Nephron progenitor cell (in vitro differentiated cells): ENCODE data around the gene GPR142.

Experiments
- DNase-seq: peaks from one replicate; pipeline ENCODE4 v3.0.0; 2021
- H3K27ac Mint-ChIP-seq: 2 replicates; pipeline ENCODE4 v1.8.0; 2021; ENCODE audit warnings: mild to moderate bottlenecking, moderate library complexity, mixed read lengths
- H3K27me3 Mint-ChIP-seq: 2 replicates; pipeline ENCODE4 v1.8.0; 2021; ENCODE audit warnings: mild to moderate bottlenecking, low read depth, mixed read lengths; ENCODE audit not compliant: poor library complexity
- H3K36me3 Mint-ChIP-seq: 2 replicates; pipeline ENCODE4 v1.8.0; 2021; ENCODE audit warnings: low read depth, mixed read lengths
- H3K4me1 Mint-ChIP-seq: 2 replicates; pipeline ENCODE4 v1.8.0; 2021; ENCODE audit warnings: mixed read lengths
- H3K4me3 Mint-ChIP-seq: 2 replicates; pipeline ENCODE4 v1.8.0; 2021; ENCODE audit warnings: mild to moderate bottlenecking, moderate library complexity, mixed read lengths
- H3K9me3 Mint-ChIP-seq: 2 replicates; pipeline ENCODE4 v1.8.0; 2021; ENCODE audit warnings: mild to moderate bottlenecking, moderate library complexity, mixed read lengths
- TF ChIP-seq, protein P1 (sequence below): fragments of 200-600 bp; sonication (generic); IDR thresholded peaks from 2 replicates; pipeline ENCODE4 v1.5.0; 2021; ENCODE audit warnings: antibody characterized with exemption

Gene GPR142, protein sequence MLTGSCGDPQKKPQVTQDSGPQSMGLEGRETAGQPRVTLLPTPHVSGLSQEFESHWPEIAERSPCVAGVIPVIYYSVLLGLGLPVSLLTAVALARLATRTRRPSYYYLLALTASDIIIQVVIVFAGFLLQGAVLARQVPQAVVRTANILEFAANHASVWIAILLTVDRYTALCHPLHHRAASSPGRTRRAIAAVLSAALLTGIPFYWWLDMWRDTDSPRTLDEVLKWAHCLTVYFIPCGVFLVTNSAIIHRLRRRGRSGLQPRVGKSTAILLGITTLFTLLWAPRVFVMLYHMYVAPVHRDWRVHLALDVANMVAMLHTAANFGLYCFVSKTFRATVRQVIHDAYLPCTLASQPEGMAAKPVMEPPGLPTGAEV

DNA sequence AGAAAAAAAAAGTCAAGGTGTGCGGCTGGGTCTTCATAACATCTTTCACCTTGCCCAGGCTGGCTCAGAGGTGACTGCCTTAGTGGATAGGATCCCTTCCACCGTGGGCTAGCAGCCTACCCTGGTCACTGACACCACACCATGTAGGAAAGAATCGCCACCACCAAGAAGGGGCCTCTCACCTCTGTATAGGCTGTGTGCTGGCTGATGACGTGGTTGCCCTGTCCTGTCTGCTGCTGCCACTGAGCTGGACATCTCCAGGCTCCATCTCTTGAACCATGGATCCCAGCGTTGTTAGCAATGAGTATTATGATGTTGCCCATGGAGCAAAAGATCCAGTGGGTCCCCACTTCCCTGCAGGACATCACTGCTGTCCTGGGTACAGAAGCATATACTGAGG lies at the start of gene GPR142:
TSS of gene GPR142 (plus strand) at position 301 of the 400 bp plus-strand sequence. CDS start 2,035 bp downstream, outside the sequence.
- no peak within 1 kb of the TSS for H3K27ac Mint-ChIP-seq
- H3K4me3 Mint-ChIP-seq: no peak within 1 kb of the TSS
- peaks cover 18% of the 10 kb centered on the region for H3K4me1 Mint-ChIP-seq
- peaks cover 39% of the 10 kb centered on the region for H3K27me3 Mint-ChIP-seq
- no peak for DNase-seq
- H3K9me3 Mint-ChIP-seq: no peaks in the 10 kb centered on the region
- no peaks in the 10 kb centered on the region for H3K36me3 Mint-ChIP-seq
- TF ChIP-seq, protein P1, sequence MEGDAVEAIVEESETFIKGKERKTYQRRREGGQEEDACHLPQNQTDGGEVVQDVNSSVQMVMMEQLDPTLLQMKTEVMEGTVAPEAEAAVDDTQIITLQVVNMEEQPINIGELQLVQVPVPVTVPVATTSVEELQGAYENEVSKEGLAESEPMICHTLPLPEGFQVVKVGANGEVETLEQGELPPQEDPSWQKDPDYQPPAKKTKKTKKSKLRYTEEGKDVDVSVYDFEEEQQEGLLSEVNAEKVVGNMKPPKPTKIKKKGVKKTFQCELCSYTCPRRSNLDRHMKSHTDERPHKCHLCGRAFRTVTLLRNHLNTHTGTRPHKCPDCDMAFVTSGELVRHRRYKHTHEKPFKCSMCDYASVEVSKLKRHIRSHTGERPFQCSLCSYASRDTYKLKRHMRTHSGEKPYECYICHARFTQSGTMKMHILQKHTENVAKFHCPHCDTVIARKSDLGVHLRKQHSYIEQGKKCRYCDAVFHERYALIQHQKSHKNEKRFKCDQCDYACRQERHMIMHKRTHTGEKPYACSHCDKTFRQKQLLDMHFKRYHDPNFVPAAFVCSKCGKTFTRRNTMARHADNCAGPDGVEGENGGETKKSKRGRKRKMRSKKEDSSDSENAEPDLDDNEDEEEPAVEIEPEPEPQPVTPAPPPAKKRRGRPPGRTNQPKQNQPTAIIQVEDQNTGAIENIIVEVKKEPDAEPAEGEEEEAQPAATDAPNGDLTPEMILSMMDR: no peak

DNA sequence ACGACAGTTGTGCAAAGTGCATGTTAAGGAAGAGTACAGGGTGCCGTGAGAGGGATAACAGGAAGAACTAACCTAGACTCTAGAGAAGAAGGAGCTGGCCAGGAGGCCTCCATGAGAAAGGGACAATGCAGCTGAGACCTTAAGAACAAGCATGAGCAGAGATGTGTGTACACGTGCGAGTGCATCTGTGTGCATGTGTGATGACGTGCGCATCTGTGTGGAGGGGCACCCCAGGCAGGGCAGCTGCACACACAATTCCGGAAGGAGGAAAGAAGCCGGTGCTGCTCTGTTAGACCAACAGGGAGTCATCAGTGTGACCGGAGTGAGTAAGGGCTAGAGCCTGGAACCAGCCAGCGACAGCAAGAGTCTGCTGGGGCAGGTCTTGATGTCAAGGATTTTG lies 48.9 kb upstream of the GPR142 start:
- no peak overlapping the region for H3K4me3 Mint-ChIP-seq
- peaks cover 3% of the 10 kb centered on the region for H3K9me3 Mint-ChIP-seq
- H3K36me3 Mint-ChIP-seq: no peaks in the 10 kb centered on the region
- TF ChIP-seq, protein P1: no peak
- peaks cover 40% of the 10 kb centered on the region for H3K27me3 Mint-ChIP-seq
- peaks cover 13% of the 10 kb centered on the region for H3K4me1 Mint-ChIP-seq
- no peak for DNase-seq
- H3K27ac Mint-ChIP-seq: no peak overlapping the region

DNA sequence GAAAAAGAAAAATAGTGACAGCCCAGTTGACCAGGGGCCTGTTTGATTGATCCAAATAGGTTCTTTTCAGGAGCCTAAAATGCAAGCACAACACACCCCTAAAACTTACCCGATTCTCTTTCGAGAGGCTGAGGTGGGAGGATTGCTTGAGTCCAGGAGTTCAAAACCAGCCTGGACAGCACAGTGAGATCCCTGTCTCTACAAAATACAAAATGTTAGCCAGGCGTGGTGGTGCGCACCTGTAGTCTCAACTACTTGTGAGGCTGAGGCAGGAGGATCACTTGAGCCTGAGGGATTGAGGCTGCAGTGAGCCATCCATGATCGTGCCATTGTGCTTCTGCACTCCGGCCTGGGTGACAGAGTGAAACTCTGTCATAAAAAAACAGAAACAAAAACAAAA lies 42.8 kb upstream of the GPR142 start:
- peaks cover 34% of the 10 kb centered on the region for H3K4me1 Mint-ChIP-seq
- H3K9me3 Mint-ChIP-seq: no peaks in the 10 kb centered on the region
- DNase-seq: no peak
- no peak overlapping the region for H3K4me3 Mint-ChIP-seq
- H3K36me3 Mint-ChIP-seq: no peaks in the 10 kb centered on the region
- H3K27me3 Mint-ChIP-seq: peaks cover 77% of the 10 kb centered on the region
- TF ChIP-seq, protein P1: no peak
- no peak overlapping the region for H3K27ac Mint-ChIP-seq

DNA sequence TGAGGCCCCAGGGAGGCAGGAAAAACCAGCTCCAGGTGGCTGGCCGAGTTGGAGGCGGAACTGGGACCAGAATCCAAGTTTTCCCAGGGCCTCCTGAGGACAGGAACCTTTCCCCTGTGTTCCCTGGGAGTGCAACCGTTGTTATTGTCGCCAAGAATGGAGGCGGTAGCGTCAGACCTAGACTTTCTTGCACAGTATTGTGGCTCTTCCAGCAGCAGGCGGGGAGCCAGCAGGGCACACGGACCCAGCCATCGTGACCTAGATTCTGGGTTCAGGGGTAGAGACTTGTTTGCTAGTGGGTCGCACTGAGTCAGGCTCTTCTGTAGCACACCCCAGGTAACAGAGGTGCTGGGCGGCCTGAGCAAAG lies 41.9 kb upstream of the GPR142 start:
- H3K27me3 Mint-ChIP-seq: peaks cover 77% of the 10 kb centered on the region
- H3K4me3 Mint-ChIP-seq: peak overlapping the region; percentile 60
- peaks cover 34% of the 10 kb centered on the region for H3K4me1 Mint-ChIP-seq
- H3K36me3 Mint-ChIP-seq: no peaks in the 10 kb centered on the region
- no peak for DNase-seq
- no peak overlapping the region for H3K27ac Mint-ChIP-seq
- TF ChIP-seq, protein P1: no peak
- H3K9me3 Mint-ChIP-seq: no peaks in the 10 kb centered on the region

DNA sequence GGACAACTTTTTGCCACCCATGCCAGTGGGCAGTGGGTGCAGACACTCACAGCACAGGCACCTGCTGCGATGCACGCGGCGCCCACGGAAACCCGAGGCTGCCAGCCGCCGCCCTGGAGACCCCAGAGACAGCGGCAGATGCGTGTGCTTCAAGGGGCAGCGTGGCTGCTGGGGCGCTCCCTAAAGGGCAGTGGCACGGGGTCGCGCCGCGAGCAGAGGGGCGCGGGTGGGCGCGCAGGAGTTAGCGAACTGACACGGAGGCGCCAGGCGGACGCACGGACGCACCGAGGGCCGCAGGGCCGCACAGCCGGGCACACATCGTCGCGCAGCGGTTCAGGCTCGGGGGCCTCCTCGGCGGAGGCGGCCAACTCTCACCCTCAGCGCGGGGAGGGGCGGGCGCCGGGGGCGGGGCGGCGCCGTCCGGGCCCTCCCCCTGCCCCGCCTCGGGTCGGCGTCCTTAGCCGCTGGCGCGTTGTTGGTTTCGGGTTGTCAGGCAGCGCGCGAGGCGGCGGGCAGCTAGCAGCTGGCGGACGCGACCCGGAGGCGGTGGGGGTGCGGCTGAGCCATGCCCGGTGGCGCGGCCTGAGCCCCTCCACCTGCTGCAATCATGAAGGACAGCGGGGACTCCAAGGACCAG lies 41.4 kb upstream of the GPR142 start, which contains the start of gene KIF19:
TSS of gene KIF19 (plus strand) at position 484 of the 637 bp plus-strand sequence. CDS start at position 608, 124 bp downstream.
- peak; percentile 77 for DNase-seq
- no peaks in the 10 kb centered on the region for H3K9me3 Mint-ChIP-seq

More for the DNA sequence above, 41.4 kb upstream of the GPR142 start, which contains the start of gene KIF19:
- H3K4me3 Mint-ChIP-seq: peak within 1 kb of the TSS; percentile 73
- TF ChIP-seq, protein P1: no peak
- no peak within 1 kb of the TSS for H3K27ac Mint-ChIP-seq
- no peaks in the 10 kb centered on the region for H3K36me3 Mint-ChIP-seq
- peaks cover 76% of the 10 kb centered on the region for H3K27me3 Mint-ChIP-seq
- H3K4me1 Mint-ChIP-seq: peaks cover 34% of the 10 kb centered on the region
